HepG2 (cell line): Measurements from ENCODE around the gene PTGER3. TPM values are rescaled to one million over a fixed set of nuclear protein-coding genes. Genes with fewer than 3 reads are reported as not detected.

Source experiments
- CEBPZ ChIP-seq: IDR thresholded peaks from 2 replicates; pipeline ENCODE4 v1.6.1; 2012; ENCODE audit warnings: low read length, improper control_type of control experiment
- HHEX ChIP-seq: IDR thresholded peaks from 2 replicates; pipeline ENCODE4 v1.6.1; 2016; ENCODE audit warnings: control low read depth
- HNRNPUL1 ChIP-seq: fragments of 200-400 bp; formaldehyde crosslinking; IDR thresholded peaks from 2 replicates; pipeline ENCODE4 v1.6.1; 2017; ENCODE audit warnings: low read depth, mild to moderate bottlenecking, low read length, moderate library complexity
- MAFF ChIP-seq: IDR thresholded peaks from 2 replicates; pipeline ENCODE4 v1.6.1; 2011; ENCODE audit warnings: low read depth, low read length, improper control_type of control experiment
- MAFG ChIP-seq: sonication (generic); formaldehyde crosslinking; IDR thresholded peaks from 2 replicates; pipeline ENCODE4 v1.5.1; 2020; ENCODE audit warnings: mild to moderate bottlenecking, missing genetic modification reagents
- NBN ChIP-seq: fragments of 450-650 bp; conservative IDR thresholded peaks from 2 replicates; pipeline ENCODE4 v1.6.1; 2017
- NKX3-1 ChIP-seq: sonication (generic); formaldehyde crosslinking; IDR thresholded peaks from 2 replicates; pipeline ENCODE4 v1.5.0; 2020; ENCODE audit warnings: missing genetic modification reagents
- NR1H2 ChIP-seq: sonication (generic); formaldehyde crosslinking; IDR thresholded peaks from 2 replicates; pipeline ENCODE4 v1.8.1; 2022; ENCODE audit warnings: low read depth, missing genetic modification reagents, borderline replicate concordance
- PAWR ChIP-seq: sonication (generic); formaldehyde crosslinking; IDR thresholded peaks from 2 replicates; pipeline ENCODE4 v1.4.0; 2020; ENCODE audit warnings: missing genetic modification reagents, mild to moderate bottlenecking, borderline replicate concordance
- POLR2A ChIP-seq, 2 experiments: IDR thresholded peaks; 2 replicates each; pipeline ENCODE4 v1.6.1; 2011; ENCODE audit warnings: low read depth in 2 of 2, low read length in 2 of 2, mild to moderate bottlenecking in 1 of 2, moderate library complexity in 1 of 2; ENCODE audit not compliant: insufficient read depth in 1 of 2
- PTBP1 ChIP-seq: fragments of 200-400 bp; formaldehyde crosslinking; IDR thresholded peaks from 2 replicates; pipeline ENCODE4 v1.6.1; 2018; ENCODE audit warnings: low read length, low read depth; ENCODE audit not compliant: poor library complexity, severe bottlenecking
- SKIL ChIP-seq: sonication (generic); formaldehyde crosslinking; IDR thresholded peaks from 2 replicates; pipeline ENCODE4 v1.8.0; 2022; ENCODE audit warnings: missing genetic modification reagents, mild to moderate bottlenecking, moderate library complexity, borderline replicate concordance
- SNRNP70 ChIP-seq: fragments of 200-400 bp; formaldehyde crosslinking; IDR thresholded peaks from 2 replicates; pipeline ENCODE4 v1.6.1; 2017; ENCODE audit warnings: mild to moderate bottlenecking, low read depth, low read length, moderate library complexity
- TBX3 ChIP-seq: fragments of 450-650 bp; IDR thresholded peaks from 2 replicates; pipeline ENCODE4 v1.6.1; 2017; ENCODE audit warnings: antibody characterized with exemption, mild to moderate bottlenecking, inconsistent platforms, borderline replicate concordance
- ZFP1 ChIP-seq: IDR thresholded peaks from 2 replicates; pipeline ENCODE4 v1.6.1; 2016
- ZNF136 ChIP-seq: sonication (generic); formaldehyde crosslinking; IDR thresholded peaks from 2 replicates; pipeline ENCODE4 v1.8.1; 2022; ENCODE audit warnings: low read depth, mild to moderate bottlenecking, moderate library complexity, missing genetic modification reagents
- ZNF317 ChIP-seq: sonication (generic); formaldehyde crosslinking; IDR thresholded peaks from 2 replicates; pipeline ENCODE4 v1.5.0; 2020; ENCODE audit warnings: mild to moderate bottlenecking, missing genetic modification reagents
- ZNF326 ChIP-seq: sonication (generic); formaldehyde crosslinking; IDR thresholded peaks from 2 replicates; pipeline ENCODE4 v1.4.0; 2020; ENCODE audit warnings: missing genetic modification reagents, borderline replicate concordance
- ZNF333 ChIP-seq: sonication (generic); formaldehyde crosslinking; IDR thresholded peaks from 2 replicates; pipeline ENCODE4 v1.4.0; 2020; ENCODE audit warnings: mild to moderate bottlenecking, missing genetic modification reagents, borderline replicate concordance
- ZNF354B ChIP-seq: sonication (generic); formaldehyde crosslinking; IDR thresholded peaks from 2 replicates; pipeline ENCODE4 v1.8.0; 2022; ENCODE audit warnings: mild to moderate bottlenecking, missing genetic modification reagents
- ZNF383 ChIP-seq: sonication (generic); formaldehyde crosslinking; IDR thresholded peaks from 2 replicates; pipeline ENCODE4 v1.4.0; 2020; ENCODE audit warnings: missing genetic modification reagents, mild to moderate bottlenecking, borderline replicate concordance
- ZNF432 ChIP-seq: sonication (generic); formaldehyde crosslinking; IDR thresholded peaks from 2 replicates; pipeline ENCODE4 v1.5.0; 2020; ENCODE audit warnings: missing genetic modification reagents, mild to moderate bottlenecking, borderline replicate concordance
- ZNF644 ChIP-seq: IDR thresholded peaks from 2 replicates; pipeline ENCODE4 v1.6.1; 2016; ENCODE audit warnings: low read depth
- ZNF800 ChIP-seq: sonication (generic); formaldehyde crosslinking; IDR thresholded peaks from 2 replicates; pipeline ENCODE4 v1.4.0; 2020; ENCODE audit warnings: missing genetic modification reagents
- polyA plus RNA-seq, 8 experiments: library from polyadenylated mRNA; depleted of rRNA in 3 of 8; stranded (reverse) in 7 of 8; unstranded in 1 of 8; fragments of >200 nt; fragmentation: Illumina TruSeq in 4 of 8; extraction: Trizol in 4 of 8; gene quantifications; 2 replicates each; pipeline versions ENCODE4 v1.2.1 to v1.2.3, GENCODE V29; 2011 to 2016; ENCODE audit warnings: low read depth in 4 of 8, missing spikeins in 1 of 8, mixed read lengths in 1 of 8; ENCODE audit not compliant: insufficient read depth in 1 of 8
- total RNA-seq, 5 experiments: library from RNA; depleted of rRNA; stranded (reverse); fragments of >200 nt; fragmentation: Illumina TruSeq; extraction: Trizol; gene quantifications; 2 replicates each; pipeline ENCODE4 v1.2.3, GENCODE V29; 2016; ENCODE audit warnings: low read depth in 1 of 5

PTGER3 gene
- total and polyA plus RNA-seq, 2 of the 13 experiments (the other 11 are each of a cell fraction or from before 2014, with no cell fraction given): 0.01 TPM; not detected in 1

- no peak for TF ChIP-seq SKIL (CRISPR knock-in tag)
- no peak for TF ChIP-seq HHEX (CRISPR knock-in tag)
- no peak for TF ChIP-seq ZNF333 (CRISPR knock-in tag)
- TF ChIP-seq ZNF800 (CRISPR knock-in tag): no peak
- TF ChIP-seq ZNF644 (CRISPR knock-in tag): no peak
- TF ChIP-seq ZNF383 (CRISPR knock-in tag): no peak
- TF ChIP-seq HNRNPUL1: no peak
- no peak for TF ChIP-seq ZNF317 (CRISPR knock-in tag)
- TF ChIP-seq NR1H2 (CRISPR knock-in tag): no peak
- no peak for TF ChIP-seq MAFG (CRISPR knock-in tag)
- no peak for TF ChIP-seq ZFP1 (CRISPR knock-in tag)
- TF ChIP-seq ZNF354B (CRISPR knock-in tag): no peak
- no peak for TF ChIP-seq ZNF432
- TF ChIP-seq SNRNP70: no peak
- TF ChIP-seq PTBP1: no peak
- no peak for TF ChIP-seq ZNF326 (CRISPR knock-in tag)
- no peak for TF ChIP-seq NKX3-1
- TF ChIP-seq TBX3: no peak
- TF ChIP-seq NBN: no peak
- no peak for TF ChIP-seq CEBPZ
- TF ChIP-seq MAFF: no peak
- peak; percentile 72 to 91 for TF ChIP-seq POLR2A (IDR thresholded peaks at IDR 0.05; ENCODE audit: insufficient read depth in 1 of 2, low read depth in 2 of 2, low read length in 2 of 2)
- TF ChIP-seq ZNF136 (CRISPR knock-in tag): no peak
- no peak for TF ChIP-seq PAWR (CRISPR knock-in tag)
Observed at GRCh38 chr1:71080739-71081696, 33.4 kb upstream of the PTGER3 start, which contains the start of gene ZRANB2 (continued).
